Measurements from ENCODE around the gene CXXC5. TPM values are rescaled to one million over a fixed set of nuclear protein-coding genes. Genes with fewer than 3 reads are reported as not detected.

Gene CXXC5
- total and polyA plus RNA-seq, 2 donors (not counting 1 experiment from before 2014, with no cell fraction given): 18.6 to 43.9 TPM

- peaks cover 21% of the 10 kb centered on the region for H3K27me3 ChIP-seq (ENCODE audit: control insufficient read depth, insufficient read depth, low read length)
- no peaks in the 10 kb centered on the region for H3K36me3 ChIP-seq (ENCODE audit: control insufficient read depth, insufficient read depth, low read length)
- H3K9me3 ChIP-seq (ENCODE audit: control insufficient read depth, insufficient read depth, low read depth, low read length): no peaks in the 10 kb centered on the region
- no peaks in the 10 kb centered on the region for H3K79me2 ChIP-seq (ENCODE audit: control insufficient read depth, insufficient read depth, low read length)
- peak; percentile 42 to 62 for DNase-seq (ENCODE audit: low read depth in 2 of 2)
- TF ChIP-seq EZH2 (IDR thresholded peaks at IDR 0.05; ENCODE audit: low read length, missing control alignments) (no peak), CTCF (conservative IDR thresholded peaks at IDR 0.05 in 1 of 2, IDR thresholded peaks at IDR 0.05 in 1 of 2; ENCODE audit: low read depth in 1 of 2, low read length in 2 of 2) (no peak)
- H3K4me3 ChIP-seq (replicated peaks in 1 of 4; ENCODE audit: control extremely low read depth in 1 of 4, insufficient read depth in 1 of 4, low read depth in 3 of 4, low read length in 4 of 4): peak overlapping the region; percentile 23 to 53 (median 40)
- H3K4me1 ChIP-seq (ENCODE audit: control insufficient read depth, extremely low read depth, insufficient read depth, low read length): peaks cover 7% of the 10 kb centered on the region
- H3K27ac ChIP-seq (ENCODE audit: insufficient read depth, low read length): no peak overlapping the region
- no peak overlapping the region for H2AFZ ChIP-seq (ENCODE audit: low read length)
- H3K4me2 ChIP-seq (ENCODE audit: extremely low read depth, insufficient read depth, low read length): peak overlapping the region; percentile 78
- no peaks in the 10 kb centered on the region for H4K20me1 ChIP-seq (ENCODE audit: control insufficient read depth, extremely low read depth, insufficient read depth, low read length)
- H3K9ac ChIP-seq (ENCODE audit: insufficient read depth, low read length): peak overlapping the region; percentile 65
These were observed 62.3 kb downstream of the CXXC5 start for GRCh38 chr5:139710319-139711066.

GRCh38 chr5:139711067-139711905 is 63.1 kb downstream of the CXXC5 start:
- Histone ChIP-seq H2AFZ (ENCODE audit: low read length) (no peak overlapping the region), H3K9me3 (ENCODE audit: control insufficient read depth, insufficient read depth, low read depth, low read length) (no peaks in the 10 kb centered on the region), H3K4me3 (replicated peaks in 1 of 4; ENCODE audit: control extremely low read depth in 1 of 4, insufficient read depth in 1 of 4, low read depth in 3 of 4, low read length in 4 of 4) (peak overlapping the region; percentile 33 to 53 (median 44)), H3K27me3 (ENCODE audit: control insufficient read depth, insufficient read depth, low read length) (peaks cover 19% of the 10 kb centered on the region), H3K4me1 (ENCODE audit: control insufficient read depth, extremely low read depth, insufficient read depth, low read length) (peaks cover 7% of the 10 kb centered on the region), H3K4me2 (ENCODE audit: extremely low read depth, insufficient read depth, low read length) (peak overlapping the region; percentile 78), H4K20me1 (ENCODE audit: control insufficient read depth, extremely low read depth, insufficient read depth, low read length) (no peaks in the 10 kb centered on the region), H3K36me3 (ENCODE audit: control insufficient read depth, insufficient read depth, low read length) (no peaks in the 10 kb centered on the region), H3K9ac (ENCODE audit: insufficient read depth, low read length) (peak overlapping the region; percentile 65), H3K27ac (ENCODE audit: insufficient read depth, low read length) (no peak overlapping the region), H3K79me2 (ENCODE audit: control insufficient read depth, insufficient read depth, low read length) (no peaks in the 10 kb centered on the region)
- TF ChIP-seq EZH2 (IDR thresholded peaks at IDR 0.05; ENCODE audit: low read length, missing control alignments): peak; percentile 71
- peak in 1 of 2 donors; percentile 1 for TF ChIP-seq CTCF (conservative IDR thresholded peaks at IDR 0.05 in 1 of 2, IDR thresholded peaks at IDR 0.05 in 1 of 2; ENCODE audit: low read depth in 1 of 2, low read length in 2 of 2)
- DNase-seq (ENCODE audit: low read depth in 2 of 2): peak in 1 of 2 donors; percentile 49

GRCh38 chr5:139711906-139712224 is 63.7 kb downstream of the CXXC5 start:
- no peaks in the 10 kb centered on the region for H3K9me3 ChIP-seq (ENCODE audit: control insufficient read depth, insufficient read depth, low read depth, low read length)
- peaks cover 7% of the 10 kb centered on the region for H3K4me1 ChIP-seq (ENCODE audit: control insufficient read depth, extremely low read depth, insufficient read depth, low read length)
- H3K9ac ChIP-seq (ENCODE audit: insufficient read depth, low read length): no peak overlapping the region
- no peak overlapping the region for H2AFZ ChIP-seq (ENCODE audit: low read length)
- H4K20me1 ChIP-seq (ENCODE audit: control insufficient read depth, extremely low read depth, insufficient read depth, low read length): no peaks in the 10 kb centered on the region
- H3K27me3 ChIP-seq (ENCODE audit: control insufficient read depth, insufficient read depth, low read length): peaks cover 19% of the 10 kb centered on the region
- no peak for TF ChIP-seq EZH2 (IDR thresholded peaks at IDR 0.05; ENCODE audit: low read length, missing control alignments)
- TF ChIP-seq CTCF (conservative IDR thresholded peaks at IDR 0.05 in 1 of 2, IDR thresholded peaks at IDR 0.05 in 1 of 2; ENCODE audit: low read depth in 1 of 2, low read length in 2 of 2): no peak
- H3K79me2 ChIP-seq (ENCODE audit: control insufficient read depth, insufficient read depth, low read length): no peaks in the 10 kb centered on the region
- H3K36me3 ChIP-seq (ENCODE audit: control insufficient read depth, insufficient read depth, low read length): no peaks in the 10 kb centered on the region
- peak overlapping the region; percentile 68 for H3K4me2 ChIP-seq (ENCODE audit: extremely low read depth, insufficient read depth, low read length)
- H3K27ac ChIP-seq (ENCODE audit: insufficient read depth, low read length): no peak overlapping the region
- no peak overlapping the region for H3K4me3 ChIP-seq (replicated peaks in 1 of 4; ENCODE audit: control extremely low read depth in 1 of 4, insufficient read depth in 1 of 4, low read depth in 3 of 4, low read length in 4 of 4)
- DNase-seq (ENCODE audit: low read depth in 2 of 2): no peak
